ENCODE results near the gene UNC45A. TPM values are rescaled to one million over a fixed set of nuclear protein-coding genes. Genes with fewer than 3 reads are reported as not detected.
"Not testable (repeated sequence)": the region's sequence is repeated elsewhere in the genome, so short reads cannot be mapped to it uniquely, and the experiment has no call there.

The UNC45A gene
- total and polyA plus RNA-seq, 2 of the 13 experiments (the other 11 are each of a cell fraction or from before 2014, with no cell fraction given), result 33.8 to 39.7 TPM

DNA sequence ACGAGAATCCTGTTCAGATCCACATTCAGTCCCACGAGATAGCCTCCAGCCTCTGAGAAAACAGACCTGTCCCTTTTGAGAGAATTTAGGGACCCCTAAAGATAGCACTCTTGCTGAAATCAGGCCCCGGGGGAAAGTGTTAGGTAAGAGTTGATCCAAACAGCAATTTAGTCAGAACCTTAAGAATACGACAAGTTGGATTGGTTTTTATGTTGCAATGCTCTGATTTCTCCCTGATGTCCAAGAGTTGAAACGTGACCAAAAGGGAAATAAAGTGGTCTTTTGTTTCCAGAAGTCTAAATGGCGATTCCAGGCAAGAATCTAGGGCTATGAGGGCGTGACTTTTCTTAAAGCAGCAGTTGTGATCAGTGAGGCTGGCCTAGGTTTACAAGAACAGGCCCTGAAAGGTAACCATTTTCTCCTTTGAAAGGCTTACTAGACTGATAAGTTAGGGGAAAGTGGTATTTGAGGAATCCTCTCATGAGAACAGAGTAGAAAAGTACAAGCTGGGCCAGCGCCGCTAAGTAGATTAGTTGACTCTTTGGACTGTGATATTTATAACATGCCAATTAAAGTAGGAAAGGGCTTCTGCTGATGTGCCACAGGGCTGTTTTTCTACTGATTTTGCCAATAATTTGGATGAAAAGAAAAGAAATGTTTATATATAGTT is 27.1 kb upstream of the UNC45A start:
- 92% methylated on average over 9 of the region's 9 CpGs for WGBS (ENCODE audit: low lambda C conversion rate)
- Histone ChIP-seq H3K9ac (ENCODE audit: insufficient read depth, low read depth, low read length) (no peak overlapping the region), H3K4me3 (replicated peaks in 1 of 3; ENCODE audit: insufficient read depth in 1 of 3, low read depth in 2 of 3, low read length in 3 of 3) (no peak overlapping the region), H3K27me3 (ENCODE audit: control insufficient read depth in 1 of 2, insufficient read depth in 2 of 2, low read length in 2 of 2) (no peaks in the 10 kb centered on the region), H3K27ac (ENCODE audit: extremely low read length, insufficient read depth, low read length) (no peak overlapping the region), H3K9me3 (ENCODE audit: low read length) (no peaks in the 10 kb centered on the region), H3K4me1 (ENCODE audit: insufficient read depth, low read length) (peaks cover 9% of the 10 kb centered on the region; the same call in 1 of the 2 replicates), H3K4me2 (ENCODE audit: low read depth, low read length) (no peak overlapping the region), H3K79me2 (ENCODE audit: insufficient read depth, low read length) (no peaks in the 10 kb centered on the region), H2AFZ (ENCODE audit: low read length) (no peak overlapping the region), H3K36me3 (replicated peaks in 1 of 2; ENCODE audit: control insufficient read depth in 1 of 2, insufficient read depth in 2 of 2, low read length in 2 of 2) (peaks cover 16 to 65% of the 10 kb centered on the region in 2 experiments), H4K20me1 (ENCODE audit: insufficient read depth, low read length) (no peaks in the 10 kb centered on the region)
- FAIRE-seq, result no peak
- no peak for DNase-seq (ENCODE audit: low spot score)
- CTCF ChIA-PET (ENCODE audit: low intra/inter-chr PET ratio, low total read pairs), result no interaction called here
- ATAC-seq, result no peak
- BruUV-seq (replicated peaks), result no TSS peak
- in situ Hi-C loops (cut with HindIII; ENCODE audit: extremely low pct_ligation_motif_present, low pct_unique_long_range_greater_than_20kb), result no loop called here
- no peak for TF ChIP-seq HNRNPUL1 (IDR thresholded peaks at IDR 0.05; ENCODE audit: low read depth, low read length)
- POLR2A ChIA-PET, result no interaction called here
- intact Hi-C loops (cut with micrococcal nuclease; ENCODE audit: unreplicated experiment), result no loop called here

DNA sequence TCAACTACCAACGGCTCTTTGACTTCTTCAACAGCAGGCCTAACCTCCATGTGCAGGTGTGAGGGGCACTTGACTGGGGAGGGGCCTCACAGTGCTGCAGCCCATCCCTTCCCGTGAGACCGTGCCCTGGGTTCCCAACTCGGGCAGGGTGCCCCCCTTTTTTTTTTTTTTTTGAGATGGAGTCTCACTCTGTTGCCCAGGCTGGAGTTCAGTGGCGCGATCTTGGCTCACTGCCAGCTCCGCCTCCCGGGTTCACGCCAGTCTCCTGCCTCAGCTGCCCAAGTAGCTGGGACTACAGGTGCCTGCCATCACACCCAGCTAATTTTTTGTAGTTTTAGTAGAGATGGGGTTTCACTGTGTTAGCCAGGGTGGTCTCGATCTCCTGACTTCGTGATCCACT is 25.6 kb upstream of the UNC45A start:
- ATAC-seq; H3K9ac ChIP-seq (ENCODE audit: insufficient read depth, low read depth, low read length); POLR2A ChIA-PET; CTCF ChIA-PET (ENCODE audit: low intra/inter-chr PET ratio, low total read pairs); H2AFZ ChIP-seq (ENCODE audit: low read length); H3K79me2 ChIP-seq (ENCODE audit: insufficient read depth, low read length); BruUV-seq (replicated peaks); H4K20me1 ChIP-seq (ENCODE audit: insufficient read depth, low read length); FAIRE-seq; DNase-seq (ENCODE audit: low spot score); H3K9me3 ChIP-seq (ENCODE audit: low read length); H3K4me1 ChIP-seq (ENCODE audit: insufficient read depth, low read length); intact Hi-C loops (cut with micrococcal nuclease; ENCODE audit: unreplicated experiment); H3K27ac ChIP-seq (ENCODE audit: extremely low read length, insufficient read depth, low read length); H3K4me2 ChIP-seq (ENCODE audit: low read depth, low read length); H3K27me3 ChIP-seq (ENCODE audit: control insufficient read depth in 1 of 2, insufficient read depth in 2 of 2, low read length in 2 of 2); in situ Hi-C loops (cut with HindIII; ENCODE audit: extremely low pct_ligation_motif_present, low pct_unique_long_range_greater_than_20kb); H3K4me3 ChIP-seq (replicated peaks in 1 of 3; ENCODE audit: insufficient read depth in 1 of 3, low read depth in 2 of 3, low read length in 3 of 3): not testable (repeated sequence)
- H3K36me3 ChIP-seq (replicated peaks in 1 of 2; ENCODE audit: control insufficient read depth in 1 of 2, insufficient read depth in 2 of 2, low read length in 2 of 2), result peaks cover 22 to 73% of the 10 kb centered on the region in 2 experiments
- 92% methylated on average over 11 of the region's 11 CpGs for WGBS (ENCODE audit: low lambda C conversion rate)

DNA sequence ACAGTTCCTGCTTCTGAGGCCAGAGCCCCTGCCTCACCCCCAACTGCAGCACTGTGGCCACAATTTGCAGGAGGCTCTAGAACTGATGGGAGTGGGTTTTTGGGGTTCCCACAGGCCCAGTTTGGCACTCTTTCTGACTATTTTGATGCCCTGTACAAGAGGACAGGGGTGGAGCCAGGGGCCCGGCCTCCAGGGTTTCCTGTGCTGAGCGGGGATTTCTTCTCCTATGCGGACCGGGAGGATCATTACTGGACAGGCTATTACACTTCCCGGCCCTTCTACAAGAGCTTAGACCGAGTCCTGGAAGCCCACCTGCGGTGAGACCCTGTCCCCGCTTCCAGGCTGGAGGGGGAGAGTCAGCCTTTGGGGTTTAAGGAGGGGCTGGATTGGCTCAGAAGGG is 25.1 kb upstream of the UNC45A start:
- Histone ChIP-seq H3K36me3 (replicated peaks in 1 of 2; ENCODE audit: control insufficient read depth in 1 of 2, insufficient read depth in 2 of 2, low read length in 2 of 2) (peaks cover 22 to 76% of the 10 kb centered on the region in 2 experiments), H3K27ac (ENCODE audit: extremely low read length, insufficient read depth, low read length) (no peak overlapping the region), H3K9me3 (ENCODE audit: low read length) (no peaks in the 10 kb centered on the region), H2AFZ (ENCODE audit: low read length) (no peak overlapping the region), H3K9ac (ENCODE audit: insufficient read depth, low read depth, low read length) (no peak overlapping the region), H3K27me3 (ENCODE audit: control insufficient read depth in 1 of 2, insufficient read depth in 2 of 2, low read length in 2 of 2) (no peaks in the 10 kb centered on the region), H3K79me2 (ENCODE audit: insufficient read depth, low read length) (no peaks in the 10 kb centered on the region), H3K4me3 (replicated peaks in 1 of 3; ENCODE audit: insufficient read depth in 1 of 3, low read depth in 2 of 3, low read length in 3 of 3) (no peak overlapping the region), H3K4me1 (ENCODE audit: insufficient read depth, low read length) (no peaks in the 10 kb centered on the region), H3K4me2 (ENCODE audit: low read depth, low read length) (no peak overlapping the region), H4K20me1 (ENCODE audit: insufficient read depth, low read length) (no peaks in the 10 kb centered on the region)
- no CpG with 5 or more reads among the region's 8 CpGs for WGBS (ENCODE audit: low lambda C conversion rate)
- POLR2A ChIA-PET, result no interaction called here
- FAIRE-seq (no peak), DNase-seq (ENCODE audit: low spot score) (no peak), ATAC-seq (no peak)
- TF ChIP-seq NFKB2 (CRISPR knock-in tag; IDR thresholded peaks at IDR 0.05; ENCODE audit: borderline replicate concordance) (no peak), ZNF564 (CRISPR knock-in tag; IDR thresholded peaks at IDR 0.05) (no peak), ZNF816 (CRISPR knock-in tag; IDR thresholded peaks at IDR 0.05; ENCODE audit: borderline replicate concordance) (no peak), HNRNPH1 (optimal IDR thresholded peaks at IDR 0.05; ENCODE audit: low read depth, low read length) (no peak), REXO4 (CRISPR knock-in tag; IDR thresholded peaks at IDR 0.05; ENCODE audit: borderline replicate concordance) (no peak), ZNF713 (CRISPR knock-in tag; IDR thresholded peaks at IDR 0.05) (no peak), TGIF2 (CRISPR knock-in tag; IDR thresholded peaks at IDR 0.05) (no peak), STAT5B (CRISPR knock-in tag; IDR thresholded peaks at IDR 0.05) (no peak), HDAC2 (CRISPR knock-in tag; IDR thresholded peaks at IDR 0.05) (no peak), CC2D1A (CRISPR knock-in tag; IDR thresholded peaks at IDR 0.05) (no peak)
- BruUV-seq (replicated peaks), result no TSS peak
- CTCF ChIA-PET (ENCODE audit: low intra/inter-chr PET ratio, low total read pairs), result no interaction called here
- intact Hi-C loops (cut with micrococcal nuclease; ENCODE audit: unreplicated experiment), result no loop called here
- in situ Hi-C loops (cut with HindIII; ENCODE audit: extremely low pct_ligation_motif_present, low pct_unique_long_range_greater_than_20kb), result no loop called here

Measured in HepG2 (cell line).